LNCaP clone FGC (cell line): ENCODE data around the gene KLHDC7A.

ENCODE experiments used
- DNase-seq: peaks from one replicate; pipeline ENCODE4 v3.0.0-alpha.2; 2011; ENCODE audit warnings: low read depth
- H3K4me3 ChIP-seq: 2 replicates; pipeline ENCODE4 v1.5.1; 2011; ENCODE audit warnings: mild to moderate bottlenecking, low read depth, low read length, control low read depth
- CTCF ChIP-seq: IDR thresholded peaks from 2 replicates; pipeline ENCODE4 v1.5.1; 2012; ENCODE audit warnings: mild to moderate bottlenecking; ENCODE audit not compliant: control insufficient read depth, insufficient read depth; ENCODE audit errors: extremely low read depth

Gene KLHDC7A

GRCh38 chr1:18463984-18464664 is 16.6 kb upstream of the KLHDC7A start:
- H3K4me3 ChIP-seq: no peak overlapping the region
- no peak for TF ChIP-seq CTCF
- peak; percentile 65 for DNase-seq

- no peak for TF ChIP-seq CTCF
- DNase-seq: peak; percentile 79
- no peak overlapping the region for H3K4me3 ChIP-seq
Measured at GRCh38 chr1:18464665-18465050, 16.1 kb upstream of the KLHDC7A start.

GRCh38 chr1:18466676-18467075 is 14.1 kb upstream of the KLHDC7A start:
- DNase-seq: no peak
- TF ChIP-seq CTCF: no peak
- H3K4me3 ChIP-seq: no peak overlapping the region

- DNase-seq: no peak
- no peak for TF ChIP-seq CTCF
- no peak overlapping the region for H3K4me3 ChIP-seq
Measured at GRCh38 chr1:18468570-18468969, 12.2 kb upstream of the KLHDC7A start.

GRCh38 chr1:18469514-18469913 is 11.2 kb upstream of the KLHDC7A start:
- no peak overlapping the region for H3K4me3 ChIP-seq
- DNase-seq: no peak
- TF ChIP-seq CTCF: no peak

- no peak for DNase-seq
- TF ChIP-seq CTCF: no peak
Measured at GRCh38 chr1:18470671-18471355, 9.9 kb upstream of the KLHDC7A start.

GRCh38 chr1:18473195-18473815 is 7.4 kb upstream of the KLHDC7A start:
- DNase-seq: no peak
- H3K4me3 ChIP-seq: no peak overlapping the region
- TF ChIP-seq CTCF: no peak

More at GRCh38 chr1:18470671-18471355, 9.9 kb upstream of the KLHDC7A start:
- H3K4me3 ChIP-seq: no peak overlapping the region
